ENCODE results near the gene MPRIP. TPM values are rescaled to one million over a fixed set of nuclear protein-coding genes. Genes with fewer than 3 reads are reported as not detected.
"Not testable (repeated sequence)": the region's sequence is repeated elsewhere in the genome, so short reads cannot be mapped to it uniquely, and the experiment has no call there.

MPRIP gene
- total RNA-seq, 2 donors from 2014 or later: 147 to 269 TPM

- H3K27me3 ChIP-seq; intact Hi-C loops (cut with DNase I); H3K36me3 ChIP-seq (replicated peaks in 1 of 2; ENCODE audit: insufficient read depth in 1 of 2, low read depth in 2 of 2); H3K4me3 ChIP-seq; ATAC-seq; H3K9me3 ChIP-seq; H3K27ac ChIP-seq: not testable (repeated sequence)
- H3K4me1 ChIP-seq: peaks cover 32% of the 10 kb centered on the region
- peak in 1 of 4 donors; percentile 8 for DNase-seq
- WGBS, 2 donors: 76 to 78% methylated on average over 4 to 9 of the region's 9 CpGs
Observed at GRCh38 chr17:17014748-17015124, 27.5 kb upstream of the MPRIP start.

GRCh38 chr17:17015230-17015629 is 27.0 kb upstream of the MPRIP start:
- H3K27ac ChIP-seq: no peak overlapping the region
- TF ChIP-seq CTCF (IDR thresholded peaks at IDR 0.05) (no peak), POLR2A (IDR thresholded peaks at IDR 0.05) (no peak)
- DNase-seq: no peak
- H3K27me3 ChIP-seq: no peaks in the 10 kb centered on the region
- 86 to 91% methylated on average over 6 of the region's 6 CpGs for WGBS, 2 donors
- peaks cover 34% of the 10 kb centered on the region for H3K4me1 ChIP-seq
- no peaks in the 10 kb centered on the region for H3K9me3 ChIP-seq
- H3K4me3 ChIP-seq: no peak overlapping the region
- intact Hi-C loops (cut with DNase I): no loop called here
- ATAC-seq: no peak
- H3K36me3 ChIP-seq (replicated peaks in 1 of 2; ENCODE audit: insufficient read depth in 1 of 2, low read depth in 2 of 2): no peaks in the 10 kb centered on the region

- Histone ChIP-seq H3K4me1 (peaks cover 47% of the 10 kb centered on the region), H3K27ac (peak overlapping the region in 3 of 4 donors; percentile 58 to 89 (median 89))
- H3K27me3 ChIP-seq; ATAC-seq; DNase-seq; H3K9me3 ChIP-seq; intact Hi-C loops (cut with DNase I); H3K36me3 ChIP-seq (replicated peaks in 1 of 2; ENCODE audit: insufficient read depth in 1 of 2, low read depth in 2 of 2); H3K4me3 ChIP-seq: not testable (repeated sequence)
- WGBS, 2 donors: 77 to 86% methylated on average over 8 of the region's 8 CpGs
Observed at GRCh38 chr17:17016199-17017197, 25.8 kb upstream of the MPRIP start.

- Histone ChIP-seq H3K9me3 (no peaks in the 10 kb centered on the region), H3K27me3 (no peaks in the 10 kb centered on the region), H3K27ac (peak overlapping the region; percentile 77 to 89 (median 89)), H3K36me3 (replicated peaks in 1 of 2; ENCODE audit: insufficient read depth in 1 of 2, low read depth in 2 of 2) (no peaks in the 10 kb centered on the region), H3K4me3 (no peak overlapping the region), H3K4me1 (peaks cover 57% of the 10 kb centered on the region)
- peak in 1 of 4 donors; percentile 7 for DNase-seq
- ATAC-seq: no peak
- 93 to 97% methylated on average over 8 of the region's 8 CpGs for WGBS, 2 donors
- no peak for TF ChIP-seq POLR2A (IDR thresholded peaks at IDR 0.05)
- TF ChIP-seq CTCF (IDR thresholded peaks at IDR 0.05): no peak
- intact Hi-C loops (cut with DNase I): no loop called here
Observed at GRCh38 chr17:17017343-17018014, 24.8 kb upstream of the MPRIP start.

GRCh38 chr17:17018021-17018441 is 24.2 kb upstream of the MPRIP start:
- Histone ChIP-seq H3K4me1 (peaks cover 58% of the 10 kb centered on the region), H3K9me3 (no peaks in the 10 kb centered on the region), H3K36me3 (replicated peaks in 1 of 2; ENCODE audit: insufficient read depth in 1 of 2, low read depth in 2 of 2) (no peaks in the 10 kb centered on the region), H3K4me3 (no peak overlapping the region), H3K27me3 (no peaks in the 10 kb centered on the region), H3K27ac (peak overlapping the region; percentile 77 to 89 (median 89))
- 76 to 84% methylated on average over 6 to 11 of the region's 11 CpGs for WGBS, 2 donors
- ATAC-seq (no peak), DNase-seq (peak in 1 of 4 donors; percentile 17)
- TF ChIP-seq POLR2A (IDR thresholded peaks at IDR 0.05) (no peak), CTCF (IDR thresholded peaks at IDR 0.05) (no peak)
- intact Hi-C loops (cut with DNase I): no loop called here

Measured in body of pancreas (tissue), 4 donors.